Measurements from ENCODE around the gene TIMM17A. TPM values are rescaled to one million over a fixed set of nuclear protein-coding genes. Genes with fewer than 3 reads are reported as not detected.
A peak's percentile ranks its signal among the peaks of the same experiment; 100 is the strongest.
"Not testable (repeated sequence)": the region's sequence is repeated elsewhere in the genome, so short reads cannot be mapped to it uniquely, and the experiment has no call there.

TIMM17A gene
- total RNA-seq, 1 donor from 2014 or later = 50.8 TPM

- Mint-ChIP-seq H3K36me3 (ENCODE audit: unreplicated experiment) (no peaks in the 10 kb centered on the region), H3K27me3 (ENCODE audit: unreplicated experiment) (no peaks in the 10 kb centered on the region), H3K9me3 (ENCODE audit: unreplicated experiment) (no peaks in the 10 kb centered on the region), H3K27ac (ENCODE audit: unreplicated experiment) (peak overlapping the region; percentile 72), H3K4me3 (ENCODE audit: unreplicated experiment) (no peak overlapping the region), H3K4me1 (ENCODE audit: unreplicated experiment) (peaks cover 46% of the 10 kb centered on the region)
- no peak for TF ChIP-seq CTCF (IDR thresholded peaks at IDR 0.05)
- DNase-seq (ENCODE audit: extremely low spot score, unreplicated experiment) = no peak
These were observed 5.8 kb upstream of the TIMM17A start for GRCh38 chr1:201949491-201949890.

GRCh38 chr1:201954263-201955008 lies 867 bp upstream of the TIMM17A start:
- no peaks in the 10 kb centered on the region for H3K9me3 Mint-ChIP-seq (ENCODE audit: unreplicated experiment)
- no peak for TF ChIP-seq CTCF (IDR thresholded peaks at IDR 0.05)

GRCh38 chr1:201955729-201956143 lies 433 bp downstream of the TIMM17A start:
- peaks cover 14% of the 10 kb centered on the region for H3K36me3 Mint-ChIP-seq (ENCODE audit: unreplicated experiment)

More at GRCh38 chr1:201954263-201955008, 867 bp upstream of the TIMM17A start:
- H3K4me1 Mint-ChIP-seq (ENCODE audit: unreplicated experiment) = peaks cover 26% of the 10 kb centered on the region
- H3K27ac Mint-ChIP-seq (ENCODE audit: unreplicated experiment) = peak overlapping the region; percentile 98
- no peak for DNase-seq (ENCODE audit: extremely low spot score, unreplicated experiment)
- no peaks in the 10 kb centered on the region for H3K27me3 Mint-ChIP-seq (ENCODE audit: unreplicated experiment)
- peak overlapping the region; percentile 96 for H3K4me3 Mint-ChIP-seq (ENCODE audit: unreplicated experiment)
- H3K36me3 Mint-ChIP-seq (ENCODE audit: unreplicated experiment) = peaks cover 14% of the 10 kb centered on the region

GRCh38 chr1:201958348-201958747 lies 3.0 kb downstream of the TIMM17A start:
- Mint-ChIP-seq H3K36me3 (ENCODE audit: unreplicated experiment) (peaks cover 21% of the 10 kb centered on the region), H3K9me3 (ENCODE audit: unreplicated experiment) (no peaks in the 10 kb centered on the region), H3K27ac (ENCODE audit: unreplicated experiment) (no peak overlapping the region), H3K4me1 (ENCODE audit: unreplicated experiment) (peaks cover 20% of the 10 kb centered on the region), H3K27me3 (ENCODE audit: unreplicated experiment) (no peaks in the 10 kb centered on the region), H3K4me3 (ENCODE audit: unreplicated experiment) (no peak overlapping the region)
- peak; percentile 74 for DNase-seq (ENCODE audit: extremely low spot score, unreplicated experiment)
- no peak for TF ChIP-seq CTCF (IDR thresholded peaks at IDR 0.05)

More at GRCh38 chr1:201955729-201956143, 433 bp downstream of the TIMM17A start:
- Mint-ChIP-seq H3K27ac (ENCODE audit: unreplicated experiment) (peak overlapping the region; percentile 98), H3K27me3 (ENCODE audit: unreplicated experiment) (no peaks in the 10 kb centered on the region), H3K9me3 (ENCODE audit: unreplicated experiment) (no peaks in the 10 kb centered on the region), H3K4me3 (ENCODE audit: unreplicated experiment) (peak overlapping the region; percentile 96), H3K4me1 (ENCODE audit: unreplicated experiment) (peaks cover 20% of the 10 kb centered on the region)
- no peak for DNase-seq (ENCODE audit: extremely low spot score, unreplicated experiment)
- TF ChIP-seq CTCF (IDR thresholded peaks at IDR 0.05) = no peak

- H3K4me3 Mint-ChIP-seq (ENCODE audit: unreplicated experiment); H3K27me3 Mint-ChIP-seq (ENCODE audit: unreplicated experiment); H3K4me1 Mint-ChIP-seq (ENCODE audit: unreplicated experiment); H3K9me3 Mint-ChIP-seq (ENCODE audit: unreplicated experiment); H3K27ac Mint-ChIP-seq (ENCODE audit: unreplicated experiment): not testable (repeated sequence)
- peaks cover 35% of the 10 kb centered on the region for H3K36me3 Mint-ChIP-seq (ENCODE audit: unreplicated experiment)
- peak; percentile 23 for DNase-seq (ENCODE audit: extremely low spot score, unreplicated experiment)
These were observed 7.1 kb downstream of the TIMM17A start for GRCh38 chr1:201962382-201962781.

Data from osteocyte (in vitro differentiated cells).